Fibroblast of lung (primary cell): ENCODE data around the gene EXOSC7. TPM values are rescaled to one million over a fixed set of nuclear protein-coding genes. Genes with fewer than 3 reads are reported as not detected.

Source experiments
- DNase-seq, 2 donors: peaks; one replicate each; pipeline versions ENCODE4 v3.0.0 to v3.0.0-alpha.2; 2010; ENCODE audit warnings: low read depth in 2 of 2
- H2AFZ ChIP-seq: 2 replicates; pipeline ENCODE4 v1.5.1; 2012; ENCODE audit warnings: low read length, control low read depth, inconsistent platforms
- H3K27ac ChIP-seq: 2 replicates; pipeline ENCODE4 v1.5.1; 2011; ENCODE audit warnings: low read length, control low read depth; ENCODE audit not compliant: insufficient read depth
- H3K27me3 ChIP-seq: 2 replicates; pipeline ENCODE4 v1.5.1; 2011; ENCODE audit warnings: mild to moderate bottlenecking, low read length; ENCODE audit not compliant: control insufficient read depth, insufficient read depth
- H3K36me3 ChIP-seq: 2 replicates; pipeline ENCODE4 v1.5.1; 2011; ENCODE audit warnings: low read length; ENCODE audit not compliant: control insufficient read depth, insufficient read depth
- H3K4me1 ChIP-seq: 2 replicates; pipeline ENCODE4 v1.5.1; 2011; ENCODE audit warnings: low read length; ENCODE audit not compliant: control insufficient read depth, insufficient read depth; ENCODE audit errors: extremely low read depth
- H3K4me2 ChIP-seq: 2 replicates; pipeline ENCODE4 v1.5.1; 2011; ENCODE audit warnings: low read length, control low read depth; ENCODE audit not compliant: insufficient read depth; ENCODE audit errors: extremely low read depth
- H3K4me3 ChIP-seq, 4 experiments: fragments of 200-600 bp in 1 of 4; sonication (generic) in 1 of 4; replicated peaks in 1 of 4; 2 replicates each; pipeline ENCODE4 v1.5.1; 2011 to 2016; ENCODE audit warnings: low read length in 4 of 4, low read depth in 3 of 4, mild to moderate bottlenecking in 3 of 4, control low read depth in 2 of 4, inconsistent platforms in 1 of 4, mixed read lengths in 1 of 4; ENCODE audit not compliant: insufficient read depth in 1 of 4; ENCODE audit errors: control extremely low read depth in 1 of 4
- H3K79me2 ChIP-seq: 2 replicates; pipeline ENCODE4 v1.5.1; 2012; ENCODE audit warnings: mild to moderate bottlenecking, low read length, inconsistent platforms; ENCODE audit not compliant: control insufficient read depth, insufficient read depth
- H3K9ac ChIP-seq: 2 replicates; pipeline ENCODE4 v1.5.1; 2011; ENCODE audit warnings: mild to moderate bottlenecking, low read length, control low read depth; ENCODE audit not compliant: insufficient read depth
- H3K9me3 ChIP-seq: 2 replicates; pipeline ENCODE4 v1.5.1; 2012; ENCODE audit warnings: low read depth, low read length; ENCODE audit not compliant: control insufficient read depth, insufficient read depth
- H4K20me1 ChIP-seq: 2 replicates; pipeline ENCODE4 v1.5.1; 2011; ENCODE audit warnings: low read length; ENCODE audit not compliant: control insufficient read depth, insufficient read depth; ENCODE audit errors: extremely low read depth
- CTCF ChIP-seq, 2 donors: IDR thresholded peaks in 1 of 2; conservative IDR thresholded peaks in 1 of 2; 1 replicate in 1 of 2; 2 replicates in 1 of 2; pipeline ENCODE4 v1.5.1; 2011 to 2012; ENCODE audit warnings: low read length in 2 of 2, control low read depth in 1 of 2, inconsistent platforms in 1 of 2, low read depth in 1 of 2, mild to moderate bottlenecking in 1 of 2
- EZH2 ChIP-seq: IDR thresholded peaks from 2 replicates; pipeline ENCODE4 v1.5.1; 2012; ENCODE audit warnings: low read length, control low read depth, mild to moderate bottlenecking; ENCODE audit errors: missing control alignments
- polyA plus RNA-seq, 2 donors: library from polyadenylated mRNA; depleted of rRNA in 1 of 2; stranded (reverse) in 1 of 2; unstranded in 1 of 2; fragments of >200 nt; gene quantifications; 2 replicates each; pipeline ENCODE4 v1.2.1, GENCODE V29; 2011 to 2012; ENCODE audit warnings: missing spikeins in 1 of 2
- total RNA-seq: library from RNA; depleted of rRNA; stranded (reverse); fragments of >200 nt; gene quantifications from 2 replicates; pipeline ENCODE4 v1.2.1, GENCODE V29; 2014

EXOSC7 gene
- total and polyA plus RNA-seq, 2 donors (not counting 1 experiment from before 2014, with no cell fraction given): 58.8 to 72.5 TPM

GRCh38 chr3:44996556-44996969 lies 20.5 kb downstream of the EXOSC7 start:
- Histone ChIP-seq H2AFZ (no peak overlapping the region), H4K20me1 (no peaks in the 10 kb centered on the region), H3K4me1 (peaks cover 29% of the 10 kb centered on the region), H3K9me3 (no peaks in the 10 kb centered on the region), H3K27me3 (no peaks in the 10 kb centered on the region), H3K4me3 (no peak overlapping the region), H3K79me2 (peaks cover 4% of the 10 kb centered on the region), H3K4me2 (no peak overlapping the region), H3K27ac (no peak overlapping the region), H3K36me3 (peaks cover 9% of the 10 kb centered on the region), H3K9ac (no peak overlapping the region)
- DNase-seq: no peak
- TF ChIP-seq EZH2: no peak

DNA sequence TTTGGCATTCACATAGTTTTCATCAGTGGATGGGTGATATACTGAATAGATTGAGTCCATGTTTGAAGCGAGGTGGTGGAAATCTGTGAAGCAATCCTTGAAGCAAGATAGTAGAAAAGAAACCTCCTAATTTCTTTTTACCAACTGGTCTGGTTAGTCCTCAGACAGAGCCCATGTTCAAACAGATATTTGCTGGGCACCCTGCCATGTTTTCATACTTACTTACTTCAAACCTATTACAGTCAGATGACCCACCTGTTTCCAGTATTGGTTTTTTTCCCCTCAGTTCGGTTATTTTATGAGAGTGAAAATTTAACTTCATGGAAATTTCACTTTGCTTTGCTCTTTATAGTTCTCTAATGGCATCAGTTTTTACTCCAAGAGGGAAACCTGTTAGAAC lies 23.7 kb downstream of the EXOSC7 start:
- TF ChIP-seq CTCF (conservative IDR thresholded peaks at IDR 0.05 in 1 of 2, IDR thresholded peaks at IDR 0.05 in 1 of 2; ENCODE audit: low read depth in 1 of 2, low read length in 2 of 2) (no peak), EZH2 (no peak)
- H2AFZ ChIP-seq: no peak overlapping the region
- H3K4me3 ChIP-seq: no peak overlapping the region
- H3K36me3 ChIP-seq: peaks cover 10% of the 10 kb centered on the region
- no peaks in the 10 kb centered on the region for H4K20me1 ChIP-seq
- no peak overlapping the region for H3K4me2 ChIP-seq
- no peak overlapping the region for H3K27ac ChIP-seq
- H3K9ac ChIP-seq: no peak overlapping the region
- peaks cover 9% of the 10 kb centered on the region for H3K4me1 ChIP-seq
- DNase-seq: no peak
- no peaks in the 10 kb centered on the region for H3K27me3 ChIP-seq
- no peaks in the 10 kb centered on the region for H3K9me3 ChIP-seq
- H3K79me2 ChIP-seq: peaks cover 3% of the 10 kb centered on the region

GRCh38 chr3:45000823-45001222 lies 24.8 kb downstream of the EXOSC7 start:
- no peak for DNase-seq
- Histone ChIP-seq H3K79me2 (peaks cover 1% of the 10 kb centered on the region), H4K20me1 (no peaks in the 10 kb centered on the region), H3K4me2 (no peak overlapping the region), H3K27ac (no peak overlapping the region), H3K9ac (no peak overlapping the region), H3K4me3 (no peak overlapping the region), H3K9me3 (no peaks in the 10 kb centered on the region), H3K4me1 (peaks cover 1% of the 10 kb centered on the region), H3K27me3 (no peaks in the 10 kb centered on the region), H2AFZ (no peak overlapping the region), H3K36me3 (peaks cover 9% of the 10 kb centered on the region)
- TF ChIP-seq EZH2 (no peak), CTCF (conservative IDR thresholded peaks at IDR 0.05 in 1 of 2, IDR thresholded peaks at IDR 0.05 in 1 of 2; ENCODE audit: low read depth in 1 of 2, low read length in 2 of 2) (no peak)
